ENCODE data around the gene RASSF6. TPM values are rescaled to one million over a fixed set of nuclear protein-coding genes. Genes with fewer than 3 reads are reported as not detected.

Gene RASSF6
- total RNA-seq, 1 experiment from 2014 or later, result 0.22 TPM

DNA sequence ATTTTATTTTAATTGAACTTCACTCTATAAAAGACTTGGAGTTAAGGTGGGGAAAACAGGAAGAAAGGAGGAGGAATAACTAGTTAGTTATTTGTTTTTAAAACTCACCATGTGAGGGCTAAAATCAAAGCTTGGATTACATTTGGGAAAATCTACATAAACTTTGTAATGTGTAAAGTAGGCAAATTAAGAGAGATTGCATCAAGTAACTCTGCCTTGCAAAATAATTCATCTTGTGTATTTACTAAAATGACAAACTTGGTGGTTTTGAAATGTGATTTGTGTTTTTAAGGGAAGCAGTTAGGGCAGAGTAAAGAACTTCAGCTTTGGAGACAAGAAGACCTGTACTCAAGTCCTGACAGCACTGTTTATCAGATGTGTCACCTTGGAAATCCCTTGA is 43.3 kb upstream of the RASSF6 start:
- Histone ChIP-seq H4K5ac (ENCODE audit: insufficient read length, low read depth, low read length) (no peak overlapping the region), H3K4me1 (ENCODE audit: insufficient read depth, low read length) (peaks cover 4% of the 10 kb centered on the region; the same call in 1 of the 2 replicates), H3K56ac (ENCODE audit: insufficient read length, low read depth, low read length) (no peak overlapping the region), H3K79me2 (ENCODE audit: insufficient read depth, low read length) (no peaks in the 10 kb centered on the region), H2AFZ (ENCODE audit: low read length) (no peak overlapping the region), H3K4ac (ENCODE audit: low read depth, low read length) (no peak overlapping the region), H2BK120ac (ENCODE audit: low read depth, low read length, poor library complexity, severe bottlenecking) (no peak overlapping the region), H2AK5ac (ENCODE audit: insufficient read length, low read length) (no peak overlapping the region), H3K27ac (ENCODE audit: insufficient read length, low read depth, low read length) (no peak overlapping the region), H4K91ac (ENCODE audit: insufficient read length, low read depth, low read length) (no peak overlapping the region), H3K18ac (ENCODE audit: insufficient read length, low read depth, low read length) (no peak overlapping the region), H4K20me1 (ENCODE audit: control insufficient read depth, insufficient read depth, insufficient read length) (no peaks in the 10 kb centered on the region), H3K9me3 (ENCODE audit: control insufficient read depth, low read depth, low read length) (no peaks in the 10 kb centered on the region), H3K79me1 (ENCODE audit: insufficient read depth, low read depth, low read length, poor library complexity, severe bottlenecking) (no peaks in the 10 kb centered on the region), H2BK5ac (ENCODE audit: insufficient read length, low read length) (no peak overlapping the region), H3K23me2 (ENCODE audit: insufficient read length, low read depth, low read length, poor library complexity, severe bottlenecking) (no peaks in the 10 kb centered on the region), H3K4me2 (ENCODE audit: insufficient read depth, insufficient read length, low read length) (no peak overlapping the region), H2BK20ac (ENCODE audit: low read depth, low read length, poor library complexity, severe bottlenecking) (no peak overlapping the region), H3K14ac (ENCODE audit: insufficient read depth, low read length) (no peak overlapping the region), H3K27me3 (ENCODE audit: insufficient read depth, low read length) (no peaks in the 10 kb centered on the region), H2BK12ac (ENCODE audit: insufficient read length, low read depth, low read length) (no peak overlapping the region), H4K8ac (replicated peaks; ENCODE audit: insufficient read length, low read depth, low read length) (no peak overlapping the region), H3T11ph (ENCODE audit: low read length) (no peak overlapping the region), H3K23ac (ENCODE audit: insufficient read length, low read depth, low read length) (no peak overlapping the region), H2BK15ac (ENCODE audit: low read depth, low read length) (no peak overlapping the region), H3K9ac (ENCODE audit: extremely low read depth, insufficient read length, low read length) (no peak overlapping the region)
- peaks cover 7% of the 10 kb centered on the region for H3K27me3 Mint-ChIP-seq (ENCODE audit: low read depth)
- H3K9me3 Mint-ChIP-seq, result no peaks in the 10 kb centered on the region; a peak in 1 of 5 replicates
- no peaks in the 10 kb centered on the region for H3K36me3 Mint-ChIP-seq (ENCODE audit: insufficient read depth in 1 of 3, low read depth in 3 of 3)
- peaks cover 6 to 16% of the 10 kb centered on the region in 2 experiments for H3K4me1 Mint-ChIP-seq
- H3K27ac Mint-ChIP-seq, result no peak overlapping the region
- no peak for DNase-seq
- TF ChIP-seq, protein P1, sequence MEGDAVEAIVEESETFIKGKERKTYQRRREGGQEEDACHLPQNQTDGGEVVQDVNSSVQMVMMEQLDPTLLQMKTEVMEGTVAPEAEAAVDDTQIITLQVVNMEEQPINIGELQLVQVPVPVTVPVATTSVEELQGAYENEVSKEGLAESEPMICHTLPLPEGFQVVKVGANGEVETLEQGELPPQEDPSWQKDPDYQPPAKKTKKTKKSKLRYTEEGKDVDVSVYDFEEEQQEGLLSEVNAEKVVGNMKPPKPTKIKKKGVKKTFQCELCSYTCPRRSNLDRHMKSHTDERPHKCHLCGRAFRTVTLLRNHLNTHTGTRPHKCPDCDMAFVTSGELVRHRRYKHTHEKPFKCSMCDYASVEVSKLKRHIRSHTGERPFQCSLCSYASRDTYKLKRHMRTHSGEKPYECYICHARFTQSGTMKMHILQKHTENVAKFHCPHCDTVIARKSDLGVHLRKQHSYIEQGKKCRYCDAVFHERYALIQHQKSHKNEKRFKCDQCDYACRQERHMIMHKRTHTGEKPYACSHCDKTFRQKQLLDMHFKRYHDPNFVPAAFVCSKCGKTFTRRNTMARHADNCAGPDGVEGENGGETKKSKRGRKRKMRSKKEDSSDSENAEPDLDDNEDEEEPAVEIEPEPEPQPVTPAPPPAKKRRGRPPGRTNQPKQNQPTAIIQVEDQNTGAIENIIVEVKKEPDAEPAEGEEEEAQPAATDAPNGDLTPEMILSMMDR (conservative IDR thresholded peaks at IDR 0.05), result no peak
- no peak overlapping the region for H3K4me3 Mint-ChIP-seq
